ENCODE results near the gene TEX13D.
"Not testable (repeated sequence)": the region's sequence is repeated elsewhere in the genome, so short reads cannot be mapped to it uniquely, and the experiment has no call there.

Gene TEX13D

GRCh38 chrX:124328765-124329164 lies 3.7 kb upstream of the TEX13D start:
- H3K4me3 ChIP-seq (ENCODE audit: low read length) = no peak overlapping the region
- no peak for TF ChIP-seq CTCF (conservative IDR thresholded peaks at IDR 0.05; ENCODE audit: low read depth, low read length)
- no peak for DNase-seq (ENCODE audit: low read depth)

- no peak for TF ChIP-seq CTCF (conservative IDR thresholded peaks at IDR 0.05; ENCODE audit: low read depth, low read length)
- no peak overlapping the region for H3K4me3 ChIP-seq (ENCODE audit: low read length)
- no peak for DNase-seq (ENCODE audit: low read depth)
Measured at GRCh38 chrX:124333862-124334261, 1.4 kb downstream of the TEX13D start.

GRCh38 chrX:124334555-124334954 lies 2.1 kb downstream of the TEX13D start:
- DNase-seq (ENCODE audit: low read depth); H3K4me3 ChIP-seq (ENCODE audit: low read length): not testable (repeated sequence)

- no peak for DNase-seq (ENCODE audit: low read depth)
- no peak for TF ChIP-seq CTCF (conservative IDR thresholded peaks at IDR 0.05; ENCODE audit: low read depth, low read length)
- H3K4me3 ChIP-seq (ENCODE audit: low read length) = no peak overlapping the region
Measured at GRCh38 chrX:124335598-124335997, 3.1 kb downstream of the TEX13D start.

- H3K4me3 ChIP-seq (ENCODE audit: low read length) = no peak overlapping the region
- no peak for DNase-seq (ENCODE audit: low read depth)
- TF ChIP-seq CTCF (conservative IDR thresholded peaks at IDR 0.05; ENCODE audit: low read depth, low read length) = no peak
Measured at GRCh38 chrX:124337916-124338315, 5.5 kb downstream of the TEX13D start.

GRCh38 chrX:124338733-124339514 lies 6.5 kb downstream of the TEX13D start:
- no peak for TF ChIP-seq CTCF (conservative IDR thresholded peaks at IDR 0.05; ENCODE audit: low read depth, low read length)
- no peak for DNase-seq (ENCODE audit: low read depth)
- no peak overlapping the region for H3K4me3 ChIP-seq (ENCODE audit: low read length)

- TF ChIP-seq CTCF (conservative IDR thresholded peaks at IDR 0.05; ENCODE audit: low read depth, low read length) = no peak
- DNase-seq (ENCODE audit: low read depth) = no peak
- H3K4me3 ChIP-seq (ENCODE audit: low read length) = no peak overlapping the region
Measured at GRCh38 chrX:124341396-124342132, 9.1 kb downstream of the TEX13D start.

Data from retinal pigment epithelial cell (primary cell).